ENCODE measurements around the gene OR52A5. TPM values are rescaled to one million over a fixed set of nuclear protein-coding genes. Genes with fewer than 3 reads are reported as not detected.

Gene OR52A5
- total RNA-seq (2022; extraction: Qiagen RNA extraction; ENCODE audit: low read depth): not detected in 5 replicates

DNA sequence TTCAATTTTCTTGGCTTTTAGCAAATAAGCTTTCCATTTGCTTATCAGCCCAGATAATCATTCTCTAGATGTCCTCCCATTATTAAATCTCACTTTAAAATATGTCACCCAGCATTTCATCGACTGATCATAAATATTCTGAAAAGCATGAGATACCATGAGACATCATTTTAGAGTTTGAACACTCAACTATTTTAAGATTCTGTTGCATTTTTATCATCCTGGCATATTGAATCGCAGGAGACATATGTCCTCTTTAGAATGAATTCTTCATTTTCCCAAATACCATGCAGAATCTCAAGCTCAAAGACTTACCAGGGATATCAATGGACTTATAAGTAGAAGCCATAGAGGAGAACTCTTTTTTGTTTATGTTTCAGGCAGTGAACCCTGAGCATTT, at the start of gene OR52A5:
Gene OR52A5, minus strand, starts transcription at position 361 of the 400 bp plus-strand sequence. CDS start 5,714 bp downstream, outside the sequence.

DNA sequence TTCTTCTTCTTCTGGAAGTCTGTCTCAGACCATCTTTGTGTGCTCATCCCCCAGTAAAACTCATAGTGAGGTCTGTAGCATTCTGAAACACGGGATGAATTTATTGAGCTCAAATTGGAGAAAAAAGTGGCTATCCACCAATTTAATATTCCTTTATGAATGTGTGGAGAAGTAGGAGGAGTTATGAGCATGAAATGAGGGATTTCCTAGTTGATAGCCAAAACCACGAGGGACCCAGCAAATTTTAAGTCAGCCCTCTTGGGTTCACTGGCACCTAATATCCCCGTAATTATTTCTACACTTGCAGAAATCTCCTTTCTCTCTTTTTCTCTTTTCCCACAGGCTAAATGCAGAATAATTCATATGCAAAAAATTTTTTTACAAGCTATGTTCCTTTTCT, 16.5 kb upstream of the OR52A5 start, which contains the start of gene OR52A1:
Gene OR52A1, minus strand, starts transcription at position 101 of the 400 bp plus-strand sequence. CDS start 2,388 bp downstream, outside the sequence.

Other genes with a start within 250 kb of the OR52A5 start
- not detected in 5 replicates for gene OR51A7, start 234.6 kb downstream of the OR52A5 start, total RNA-seq (2022; extraction: Qiagen RNA extraction; ENCODE audit: low read depth)
- gene OR51G2, start 219.0 kb downstream of the OR52A5 start, total RNA-seq (2022; extraction: Qiagen RNA extraction; ENCODE audit: low read depth): not detected in 5 replicates
- gene OR51G1, start 214.0 kb downstream of the OR52A5 start, total RNA-seq (2022; extraction: Qiagen RNA extraction; ENCODE audit: low read depth): not detected in 5 replicates
- gene OR51A4, start 190.8 kb downstream of the OR52A5 start, total RNA-seq (2022; extraction: Qiagen RNA extraction; ENCODE audit: low read depth): not detected in 5 replicates
- not detected in 5 replicates for gene OR51A2, start 182.6 kb downstream of the OR52A5 start, total RNA-seq (2022; extraction: Qiagen RNA extraction; ENCODE audit: low read depth)
- not detected in 5 replicates for gene OR51L1, start 143.5 kb downstream of the OR52A5 start, total RNA-seq (2022; extraction: Qiagen RNA extraction; ENCODE audit: low read depth)
- gene OR52J3, start 91.8 kb downstream of the OR52A5 start, total RNA-seq (2022; extraction: Qiagen RNA extraction; ENCODE audit: low read depth): not detected in 5 replicates
- gene OR52E2, start 78.7 kb downstream of the OR52A5 start, total RNA-seq (2022; extraction: Qiagen RNA extraction; ENCODE audit: low read depth): not detected in 5 replicates
- gene OR52E1, start 68.8 kb downstream of the OR52A5 start, total RNA-seq (2022; extraction: Qiagen RNA extraction; ENCODE audit: low read depth): not detected in 5 replicates
- gene OR52A1, start 16.4 kb upstream of the OR52A5 start, total RNA-seq (2022; extraction: Qiagen RNA extraction; ENCODE audit: low read depth): not detected in 5 replicates
- gene OR51V1, start 62.3 kb upstream of the OR52A5 start, total RNA-seq (2022; extraction: Qiagen RNA extraction; ENCODE audit: low read depth): not detected in 5 replicates
- gene HBB, start 88.7 kb upstream of the OR52A5 start, total RNA-seq (2022; extraction: Qiagen RNA extraction; ENCODE audit: low read depth): not detected in 5 replicates
- gene HBD, start 96.1 kb upstream of the OR52A5 start, total RNA-seq (2022; extraction: Qiagen RNA extraction; ENCODE audit: low read depth): not detected in 5 replicates
- gene HBG1, start 111.5 kb upstream of the OR52A5 start, total RNA-seq (2022; extraction: Qiagen RNA extraction; ENCODE audit: low read depth): not detected in 5 replicates
- gene HBG2, start 116.4 kb upstream of the OR52A5 start, total RNA-seq (2022; extraction: Qiagen RNA extraction; ENCODE audit: low read depth): not detected in 5 replicates
- gene HBE1, start 131.6 kb upstream of the OR52A5 start, total RNA-seq (2022; extraction: Qiagen RNA extraction; ENCODE audit: low read depth): 0.09 to 0.78 TPM (median 0.23 TPM) in 4 of 5 replicates, not detected in the other
- gene OR51B4, start 163.6 kb upstream of the OR52A5 start, total RNA-seq (2022; extraction: Qiagen RNA extraction; ENCODE audit: low read depth): not detected in 5 replicates
- gene OR51B2, start 185.9 kb upstream of the OR52A5 start, total RNA-seq (2022; extraction: Qiagen RNA extraction; ENCODE audit: low read depth): not detected in 5 replicates
- gene OR51B5, start 205.2 kb upstream of the OR52A5 start, total RNA-seq (2022; extraction: Qiagen RNA extraction; ENCODE audit: low read depth): 0.03 TPM in 1 of 5 replicates, not detected in the others
- not detected in 5 replicates for gene OR51B6, start 213.2 kb upstream of the OR52A5 start, total RNA-seq (2022; extraction: Qiagen RNA extraction; ENCODE audit: low read depth)
- gene OR51M1, start 245.5 kb upstream of the OR52A5 start, total RNA-seq (2022; extraction: Qiagen RNA extraction; ENCODE audit: low read depth): not detected in 5 replicates

Data from A549 treated with CpdA at 1 μM for 4 hours (cell line).